Measurements from ENCODE around the gene CYP19A1. TPM values are rescaled to one million over a fixed set of nuclear protein-coding genes. Genes with fewer than 3 reads are reported as not detected.

CYP19A1 gene
- total and polyA plus RNA-seq, 2 donors (not counting 1 experiment from before 2014, with no cell fraction given): not detected

GRCh38 chr15:51227940-51228732 is 110.3 kb downstream of the CYP19A1 start:
- no peak for TF ChIP-seq EZH2 (IDR thresholded peaks at IDR 0.05; ENCODE audit: borderline replicate concordance, insufficient read depth, low read depth, low read length, poor library complexity, severe bottlenecking)
- no peak for TF ChIP-seq CTCF (IDR thresholded peaks at IDR 0.05)
- no peak for DNase-seq
- Histone ChIP-seq H3K36me3 (replicated peaks in 1 of 2; ENCODE audit: control extremely low read depth in 1 of 2, control insufficient read depth in 1 of 2, extremely low read depth in 1 of 2, insufficient read depth in 2 of 2, low read length in 1 of 2) (no peaks in the 10 kb centered on the region), H2AFZ (ENCODE audit: insufficient read depth, low read depth, low read length, poor library complexity, severe bottlenecking) (no peak overlapping the region), H3K9me3 (ENCODE audit: control extremely low read depth in 1 of 3, control insufficient read depth in 2 of 3, insufficient read depth in 1 of 3, low read length in 2 of 3) (peaks cover 0 to 3% (median 0%) of the 10 kb centered on the region in 3 donors), H3K27me3 (replicated peaks in 1 of 4; ENCODE audit: control extremely low read depth in 1 of 4, control insufficient read depth in 3 of 4, insufficient read depth in 4 of 4, low read length in 3 of 4) (peaks cover 0 to 3% (median 0%) of the 10 kb centered on the region in 4 experiments), H3K9ac (ENCODE audit: low read length) (no peak overlapping the region), H3K27ac (ENCODE audit: low read length in 2 of 2) (no peak overlapping the region), H3K4me2 (replicated peaks; ENCODE audit: low read depth, low read length, poor library complexity, severe bottlenecking) (no peak overlapping the region), H4K20me1 (ENCODE audit: control insufficient read depth, insufficient read depth, low read length, poor library complexity, severe bottlenecking) (no peaks in the 10 kb centered on the region), H3K79me2 (ENCODE audit: control insufficient read depth, insufficient read depth, low read length) (no peaks in the 10 kb centered on the region), H3K4me1 (ENCODE audit: control insufficient read depth in 2 of 2, insufficient read depth in 2 of 2, low read length in 2 of 2) (no peaks in the 10 kb centered on the region), H3K4me3 (ENCODE audit: control extremely low read depth in 1 of 5, extremely low read depth in 1 of 5, insufficient read depth in 1 of 5, low read depth in 2 of 5, low read length in 4 of 5) (no peak overlapping the region)
- H3K4me3 Mint-ChIP-seq: no peak overlapping the region
- H3K4me1 Mint-ChIP-seq: peaks cover 2% of the 10 kb centered on the region
- H3K9me3 Mint-ChIP-seq (ENCODE audit: insufficient read depth): no peaks in the 10 kb centered on the region
- intact Hi-C loops (cut with micrococcal nuclease): no loop called here
- WGBS (ENCODE audit: insufficient coverage): 25% methylated on average over 2 of the region's 3 CpGs
- no peak overlapping the region for H3K27ac Mint-ChIP-seq
- no peak for ATAC-seq (ENCODE audit: low read depth)
- POLR2A ChIA-PET: no interaction called here
- CTCF ChIA-PET: no interaction called here
- H3K27me3 Mint-ChIP-seq: peaks cover 18% of the 10 kb centered on the region

- 69% methylated on average over 2 of the region's 6 CpGs for WGBS (ENCODE audit: insufficient coverage)
- no peak for DNase-seq
- POLR2A ChIA-PET: no interaction called here
- intact Hi-C loops (cut with micrococcal nuclease): no loop called here
- Histone ChIP-seq H3K4me3 (ENCODE audit: control extremely low read depth in 1 of 5, extremely low read depth in 1 of 5, insufficient read depth in 1 of 5, low read depth in 2 of 5, low read length in 4 of 5) (no peak overlapping the region), H3K27me3 (replicated peaks in 1 of 4; ENCODE audit: control extremely low read depth in 1 of 4, control insufficient read depth in 3 of 4, insufficient read depth in 4 of 4, low read length in 3 of 4) (peaks cover 0 to 3% (median 0%) of the 10 kb centered on the region in 4 experiments), H3K4me2 (replicated peaks; ENCODE audit: low read depth, low read length, poor library complexity, severe bottlenecking) (no peak overlapping the region), H3K9ac (ENCODE audit: low read length) (no peak overlapping the region), H2AFZ (ENCODE audit: insufficient read depth, low read depth, low read length, poor library complexity, severe bottlenecking) (no peak overlapping the region), H4K20me1 (ENCODE audit: control insufficient read depth, insufficient read depth, low read length, poor library complexity, severe bottlenecking) (no peaks in the 10 kb centered on the region), H3K36me3 (replicated peaks in 1 of 2; ENCODE audit: control extremely low read depth in 1 of 2, control insufficient read depth in 1 of 2, extremely low read depth in 1 of 2, insufficient read depth in 2 of 2, low read length in 1 of 2) (no peaks in the 10 kb centered on the region), H3K27ac (ENCODE audit: low read length in 2 of 2) (no peak overlapping the region), H3K4me1 (ENCODE audit: control insufficient read depth in 2 of 2, insufficient read depth in 2 of 2, low read length in 2 of 2) (no peaks in the 10 kb centered on the region), H3K9me3 (ENCODE audit: control extremely low read depth in 1 of 3, control insufficient read depth in 2 of 3, insufficient read depth in 1 of 3, low read length in 2 of 3) (peaks cover 0 to 3% (median 0%) of the 10 kb centered on the region in 3 donors), H3K79me2 (ENCODE audit: control insufficient read depth, insufficient read depth, low read length) (no peaks in the 10 kb centered on the region)
- H3K27ac Mint-ChIP-seq: no peak overlapping the region
- no peaks in the 10 kb centered on the region for H3K9me3 Mint-ChIP-seq (ENCODE audit: insufficient read depth)
- H3K4me3 Mint-ChIP-seq: no peak overlapping the region
- CTCF ChIA-PET: no interaction called here
- H3K27me3 Mint-ChIP-seq: peaks cover 18% of the 10 kb centered on the region
- TF ChIP-seq CTCF (IDR thresholded peaks at IDR 0.05): no peak
- no peak for TF ChIP-seq EZH2 (IDR thresholded peaks at IDR 0.05; ENCODE audit: borderline replicate concordance, insufficient read depth, low read depth, low read length, poor library complexity, severe bottlenecking)
- H3K4me1 Mint-ChIP-seq: peaks cover 2% of the 10 kb centered on the region
- ATAC-seq (ENCODE audit: low read depth): no peak
These were observed 111.7 kb downstream of the CYP19A1 start for GRCh38 chr15:51226576-51227210.
